GM19239 (cell line): Measurements from ENCODE around the gene THSD8.
A peak's percentile ranks its signal among the peaks of the same experiment; 100 is the strongest.
"Not testable (repeated sequence)": the region's sequence is repeated elsewhere in the genome, so short reads cannot be mapped to it uniquely, and the experiment has no call there.

ENCODE experiments used
- DNase-seq: peaks from one replicate; pipeline ENCODE4 v3.0.0; 2011; ENCODE audit warnings: low spot score; ENCODE audit not compliant: insufficient read length
- FAIRE-seq: peaks from 2 replicates; lab custom pipeline; 2011; peaks lifted over from hg19 to GRCh38; lab: Jason Lieb, UNC

THSD8 gene

GRCh38 chr19:12843999-12844732 lies 42.3 kb downstream of the THSD8 start:
- FAIRE-seq (no peak), DNase-seq (no peak)

GRCh38 chr19:12846613-12847012 lies 44.7 kb downstream of the THSD8 start:
- not testable (repeated sequence) for DNase-seq, FAIRE-seq

GRCh38 chr19:12847159-12848139 lies 45.6 kb downstream of the THSD8 start:
- FAIRE-seq (peak; percentile 33), DNase-seq (peak; percentile 93)
